Measurements from ENCODE around the gene SCO2. TPM values are rescaled to one million over a fixed set of nuclear protein-coding genes. Genes with fewer than 3 reads are reported as not detected.
"Not testable (repeated sequence)": the region's sequence is repeated elsewhere in the genome, so short reads cannot be mapped to it uniquely, and the experiment has no call there.

SCO2 gene
- total and polyA plus RNA-seq, 2 of the 13 experiments (the other 11 are each of a cell fraction or from before 2014, with no cell fraction given): 0.32 to 3.7 TPM

DNA sequence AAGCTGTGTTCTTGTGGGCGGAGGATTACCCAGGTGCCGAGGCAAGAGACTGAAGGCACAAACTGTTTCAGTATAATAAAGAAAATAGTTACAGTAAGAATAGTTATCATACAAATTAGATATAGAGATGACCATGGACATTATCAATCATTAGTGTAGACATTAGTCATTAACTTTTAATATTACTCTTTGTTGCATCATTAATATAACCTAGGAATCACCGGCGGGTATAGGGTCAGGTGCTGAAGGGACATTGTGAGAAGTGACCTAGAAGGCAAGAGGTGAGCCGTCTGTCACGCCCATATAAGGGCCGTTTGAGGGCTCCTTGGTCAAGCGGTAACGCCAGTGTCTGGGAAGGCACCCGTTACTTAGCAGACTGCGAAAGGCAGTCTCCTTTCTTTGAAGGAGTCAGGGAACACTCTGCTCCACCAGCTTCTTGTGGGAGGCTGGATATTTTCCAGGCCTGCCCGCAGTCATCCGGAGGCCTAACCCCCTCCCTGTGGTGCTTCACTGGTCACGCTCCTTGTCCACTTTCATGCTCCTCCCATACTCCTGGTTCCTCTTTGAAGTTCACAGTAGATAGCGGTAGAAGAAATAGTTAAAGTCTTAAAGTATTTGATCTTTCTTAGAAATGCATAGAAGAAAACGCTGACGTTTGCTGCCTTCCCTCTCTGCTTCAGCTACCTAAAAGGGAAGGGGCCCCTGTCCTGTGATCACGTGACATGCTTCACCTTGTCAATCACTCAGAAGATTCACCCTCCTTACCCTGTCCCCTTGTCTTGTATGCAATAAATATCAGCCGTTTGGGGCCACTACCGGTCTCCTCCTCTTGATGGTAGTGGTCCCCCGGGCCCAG lies 8.7 kb upstream of the SCO2 start:
- H3K4me2 ChIP-seq (ENCODE audit: low read depth, low read length): peak overlapping the region; percentile 84
- H3K27me3 ChIP-seq (ENCODE audit: control insufficient read depth in 1 of 2, insufficient read depth in 2 of 2, low read length in 2 of 2); DNase-seq (ENCODE audit: low spot score); H3K79me2 ChIP-seq (ENCODE audit: insufficient read depth, low read length); H4K20me1 ChIP-seq (ENCODE audit: insufficient read depth, low read length); CTCF ChIA-PET (ENCODE audit: low intra/inter-chr PET ratio, low total read pairs); H3K9me3 ChIP-seq (ENCODE audit: low read length); FAIRE-seq; ATAC-seq; H3K27ac ChIP-seq (ENCODE audit: extremely low read length, insufficient read depth, low read length); BruUV-seq (replicated peaks); H2AFZ ChIP-seq (ENCODE audit: low read length); intact Hi-C loops (cut with micrococcal nuclease; ENCODE audit: unreplicated experiment); H3K36me3 ChIP-seq (replicated peaks in 1 of 2; ENCODE audit: control insufficient read depth in 1 of 2, insufficient read depth in 2 of 2, low read length in 2 of 2); H3K9ac ChIP-seq (ENCODE audit: insufficient read depth, low read depth, low read length): not testable (repeated sequence)
- POLR2A ChIA-PET: interaction anchor here (1.0 to 5.9 kb wide), 4 partner anchors 9 to 35 kb away, joined by 3 to 34 read pairs (median 8); partner anchors contain the start of genes KLHDC7B, SCO2 and SYCE3
- 16% methylated on average over 15 of the region's 21 CpGs for WGBS (ENCODE audit: low lambda C conversion rate)
- in situ Hi-C loops (cut with HindIII; ENCODE audit: extremely low pct_ligation_motif_present, low pct_unique_long_range_greater_than_20kb): loop anchor here (5.0 kb wide), 1 partner anchor 33 kb away; no protein-coding TSS in a partner anchor
- H3K4me1 ChIP-seq (ENCODE audit: insufficient read depth, low read length): peaks cover 51% of the 10 kb centered on the region
- peak; percentile 37 to 54; a peak in 2 of 4 replicates for TF ChIP-seq MAFK (conservative IDR thresholded peaks at IDR 0.05 in 1 of 2, IDR thresholded peaks at IDR 0.05 in 1 of 2; ENCODE audit: low read length in 2 of 2)
- TF ChIP-seq RAD51 (IDR thresholded peaks at IDR 0.05; ENCODE audit: borderline replicate concordance): peak; percentile 89
- TF ChIP-seq, protein P1, sequence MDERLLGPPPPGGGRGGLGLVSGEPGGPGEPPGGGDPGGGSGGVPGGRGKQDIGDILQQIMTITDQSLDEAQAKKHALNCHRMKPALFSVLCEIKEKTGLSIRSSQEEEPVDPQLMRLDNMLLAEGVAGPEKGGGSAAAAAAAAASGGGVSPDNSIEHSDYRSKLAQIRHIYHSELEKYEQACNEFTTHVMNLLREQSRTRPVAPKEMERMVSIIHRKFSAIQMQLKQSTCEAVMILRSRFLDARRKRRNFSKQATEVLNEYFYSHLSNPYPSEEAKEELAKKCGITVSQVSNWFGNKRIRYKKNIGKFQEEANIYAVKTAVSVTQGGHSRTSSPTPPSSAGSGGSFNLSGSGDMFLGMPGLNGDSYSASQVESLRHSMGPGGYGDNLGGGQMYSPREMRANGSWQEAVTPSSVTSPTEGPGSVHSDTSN (CRISPR knock-in tag; IDR thresholded peaks at IDR 0.05): peak; percentile 53
- TF ChIP-seq, protein P2, sequence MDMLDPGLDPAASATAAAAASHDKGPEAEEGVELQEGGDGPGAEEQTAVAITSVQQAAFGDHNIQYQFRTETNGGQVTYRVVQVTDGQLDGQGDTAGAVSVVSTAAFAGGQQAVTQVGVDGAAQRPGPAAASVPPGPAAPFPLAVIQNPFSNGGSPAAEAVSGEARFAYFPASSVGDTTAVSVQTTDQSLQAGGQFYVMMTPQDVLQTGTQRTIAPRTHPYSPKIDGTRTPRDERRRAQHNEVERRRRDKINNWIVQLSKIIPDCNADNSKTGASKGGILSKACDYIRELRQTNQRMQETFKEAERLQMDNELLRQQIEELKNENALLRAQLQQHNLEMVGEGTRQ (IDR thresholded peaks at IDR 0.05; ENCODE audit: low read depth, low read length): peak; percentile 79
- TF ChIP-seq, protein P2 (CRISPR knock-in tag; IDR thresholded peaks at IDR 0.05; ENCODE audit: borderline replicate concordance): peak; percentile 39; the same call in 1 of the 2 replicates
- TF ChIP-seq MAFF (IDR thresholded peaks at IDR 0.05; ENCODE audit: low read depth, low read length): 0 out of 2 replicates have a peak, but pooled peaks have one; percentile 15
- TF ChIP-seq, protein P3, sequence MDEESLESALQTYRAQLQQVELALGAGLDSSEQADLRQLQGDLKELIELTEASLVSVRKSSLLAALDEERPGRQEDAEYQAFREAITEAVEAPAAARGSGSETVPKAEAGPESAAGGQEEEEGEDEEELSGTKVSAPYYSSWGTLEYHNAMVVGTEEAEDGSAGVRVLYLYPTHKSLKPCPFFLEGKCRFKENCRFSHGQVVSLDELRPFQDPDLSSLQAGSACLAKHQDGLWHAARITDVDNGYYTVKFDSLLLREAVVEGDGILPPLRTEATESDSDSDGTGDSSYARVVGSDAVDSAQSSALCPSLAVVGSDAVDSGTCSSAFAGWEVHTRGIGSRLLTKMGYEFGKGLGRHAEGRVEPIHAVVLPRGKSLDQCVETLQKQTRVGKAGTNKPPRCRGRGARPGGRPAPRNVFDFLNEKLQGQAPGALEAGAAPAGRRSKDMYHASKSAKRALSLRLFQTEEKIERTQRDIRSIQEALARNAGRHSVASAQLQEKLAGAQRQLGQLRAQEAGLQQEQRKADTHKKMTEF (CRISPR knock-in tag; IDR thresholded peaks at IDR 0.05): 0 out of 2 replicates have a peak, but pooled peaks have one; percentile 23
- TF ChIP-seq AKAP8 (CRISPR knock-in tag; IDR thresholded peaks at IDR 0.05): peak; percentile 70
- H3K4me3 ChIP-seq (replicated peaks in 1 of 3; ENCODE audit: insufficient read depth in 1 of 3, low read depth in 2 of 3, low read length in 3 of 3): peak overlapping the region in 1 of 3 experiments; percentile 10; a peak in 1 of 6 replicates

All from HepG2 (cell line).